ENCODE measurements around the gene ALDH7A1. TPM values are rescaled to one million over a fixed set of nuclear protein-coding genes. Genes with fewer than 3 reads are reported as not detected.

The ALDH7A1 gene
- total RNA-seq, 1 donor from 2014 or later: 63.6 TPM

DNA sequence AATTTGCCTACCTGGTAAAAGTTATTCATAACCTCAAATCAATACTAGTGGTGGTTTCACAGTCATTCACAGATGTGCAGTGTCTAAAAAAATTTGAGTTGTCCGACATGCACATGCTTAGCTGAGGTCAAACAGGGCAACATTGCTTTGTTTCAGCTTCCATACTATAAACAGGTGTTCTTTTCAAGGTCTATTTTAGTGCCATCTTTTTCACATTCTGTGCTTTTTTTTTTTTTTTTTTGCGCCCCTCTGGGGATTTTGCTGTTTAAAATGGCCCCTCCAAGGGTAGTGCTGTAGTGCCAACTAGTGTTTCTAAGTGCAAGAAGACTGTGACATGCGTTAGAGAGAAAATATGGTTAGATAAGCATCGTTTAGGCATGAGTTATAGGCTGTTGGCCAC is 20.3 kb upstream of the ALDH7A1 start:
- TF ChIP-seq POLR2AphosphoS5 (IDR thresholded peaks at IDR 0.05; ENCODE audit: insufficient read depth in 1 of 2, low read depth in 1 of 2) (no peak), POLR2A (IDR thresholded peaks at IDR 0.05) (no peak)
- TF ChIP-seq, protein P1, sequence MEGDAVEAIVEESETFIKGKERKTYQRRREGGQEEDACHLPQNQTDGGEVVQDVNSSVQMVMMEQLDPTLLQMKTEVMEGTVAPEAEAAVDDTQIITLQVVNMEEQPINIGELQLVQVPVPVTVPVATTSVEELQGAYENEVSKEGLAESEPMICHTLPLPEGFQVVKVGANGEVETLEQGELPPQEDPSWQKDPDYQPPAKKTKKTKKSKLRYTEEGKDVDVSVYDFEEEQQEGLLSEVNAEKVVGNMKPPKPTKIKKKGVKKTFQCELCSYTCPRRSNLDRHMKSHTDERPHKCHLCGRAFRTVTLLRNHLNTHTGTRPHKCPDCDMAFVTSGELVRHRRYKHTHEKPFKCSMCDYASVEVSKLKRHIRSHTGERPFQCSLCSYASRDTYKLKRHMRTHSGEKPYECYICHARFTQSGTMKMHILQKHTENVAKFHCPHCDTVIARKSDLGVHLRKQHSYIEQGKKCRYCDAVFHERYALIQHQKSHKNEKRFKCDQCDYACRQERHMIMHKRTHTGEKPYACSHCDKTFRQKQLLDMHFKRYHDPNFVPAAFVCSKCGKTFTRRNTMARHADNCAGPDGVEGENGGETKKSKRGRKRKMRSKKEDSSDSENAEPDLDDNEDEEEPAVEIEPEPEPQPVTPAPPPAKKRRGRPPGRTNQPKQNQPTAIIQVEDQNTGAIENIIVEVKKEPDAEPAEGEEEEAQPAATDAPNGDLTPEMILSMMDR (IDR thresholded peaks at IDR 0.05): no peak
- Histone ChIP-seq H3K36me3 (peaks cover 0 to 36% of the 10 kb centered on the region in 2 donors), H3K27me3 (no peaks in the 10 kb centered on the region)

DNA sequence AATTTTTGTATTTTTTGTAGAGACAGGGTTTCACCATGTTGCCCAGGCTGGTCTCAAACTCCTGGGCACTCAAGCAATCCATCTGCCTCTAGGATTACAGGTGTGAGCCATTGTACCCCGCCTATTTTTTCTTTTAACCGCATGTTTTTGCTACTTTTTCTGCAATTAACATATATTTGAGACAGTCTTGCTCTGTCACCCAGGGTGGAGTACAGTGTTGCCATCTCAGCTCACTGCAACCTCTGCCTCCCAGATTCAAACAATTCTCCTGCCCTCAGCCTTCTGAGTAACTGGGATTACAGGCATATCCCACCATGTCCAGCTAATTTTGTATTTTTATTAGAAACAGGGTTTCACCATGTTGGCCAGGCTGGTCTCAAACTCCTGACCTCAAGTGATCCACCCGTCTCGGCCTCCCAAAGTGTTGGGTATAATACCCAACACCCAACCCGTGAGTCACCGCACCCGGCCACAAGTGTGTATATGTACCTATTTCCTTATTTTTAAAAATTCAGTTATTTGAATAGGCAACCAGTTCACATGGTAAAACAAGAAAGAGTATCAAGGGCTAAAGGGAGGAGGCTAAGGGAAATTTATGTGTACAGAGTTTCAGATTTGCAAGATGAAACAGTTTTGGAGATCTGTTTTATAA is 19.0 kb upstream of the ALDH7A1 start:
- Histone ChIP-seq H3K27ac (no peak overlapping the region), H3K9me3 (no peaks in the 10 kb centered on the region), H3K4me1 (no peaks in the 10 kb centered on the region), H3K36me3 (peaks cover 0 to 32% of the 10 kb centered on the region in 2 donors), H3K27me3 (no peaks in the 10 kb centered on the region), H3K4me3 (no peak overlapping the region)
- no peak for DNase-seq (ENCODE audit: extremely low spot score in 2 of 2)
- intact Hi-C loops (cut with DNase I): no loop called here
- no peak for TF ChIP-seq POLR2AphosphoS5 (IDR thresholded peaks at IDR 0.05; ENCODE audit: insufficient read depth in 1 of 2, low read depth in 1 of 2)
- TF ChIP-seq POLR2A (IDR thresholded peaks at IDR 0.05): no peak
- TF ChIP-seq, protein P1 (IDR thresholded peaks at IDR 0.05): no peak

More for the DNA sequence above, 20.3 kb upstream of the ALDH7A1 start:
- no peak overlapping the region for H3K4me3 ChIP-seq
- no peak for DNase-seq (ENCODE audit: extremely low spot score in 2 of 2)
- no peaks in the 10 kb centered on the region for H3K9me3 ChIP-seq
- intact Hi-C loops (cut with DNase I): no loop called here
- no peaks in the 10 kb centered on the region for H3K4me1 ChIP-seq
- no peak overlapping the region for H3K27ac ChIP-seq

GRCh38 chr5:126610616-126611015 is 15.6 kb upstream of the ALDH7A1 start:
- Histone ChIP-seq H3K36me3 (peaks cover 0 to 26% of the 10 kb centered on the region in 2 donors), H3K4me1 (peaks cover 13% of the 10 kb centered on the region), H3K9me3 (no peaks in the 10 kb centered on the region), H3K4me3 (no peak overlapping the region), H3K27me3 (no peaks in the 10 kb centered on the region), H3K27ac (no peak overlapping the region)
- DNase-seq (ENCODE audit: extremely low spot score in 2 of 2): no peak
- intact Hi-C loops (cut with DNase I): no loop called here
- TF ChIP-seq, protein P1 (IDR thresholded peaks at IDR 0.05): no peak
- TF ChIP-seq POLR2A (IDR thresholded peaks at IDR 0.05) (no peak), POLR2AphosphoS5 (IDR thresholded peaks at IDR 0.05; ENCODE audit: insufficient read depth in 1 of 2, low read depth in 1 of 2) (no peak)

DNA sequence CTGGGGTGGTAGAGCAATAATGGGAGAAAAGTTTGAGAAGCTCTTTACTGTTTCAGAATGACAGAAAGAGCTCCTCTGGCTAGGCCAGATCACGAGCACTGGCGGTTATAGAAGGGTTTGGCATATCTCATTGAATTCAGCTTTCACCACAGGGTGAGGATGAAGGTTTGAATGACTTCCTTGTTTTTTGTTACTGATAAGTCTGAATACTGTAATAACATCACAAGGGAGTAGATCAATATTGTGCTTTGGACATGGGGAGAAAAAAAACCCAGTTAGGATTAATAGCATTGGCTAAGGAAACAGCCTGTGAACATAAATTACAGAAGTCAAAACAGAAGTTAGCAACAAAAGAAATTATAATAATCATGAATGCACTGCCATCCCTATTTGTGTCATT is 15.1 kb upstream of the ALDH7A1 start:
- no peak overlapping the region for H3K4me3 ChIP-seq
- H3K9me3 ChIP-seq: no peaks in the 10 kb centered on the region
- H3K36me3 ChIP-seq: peaks cover 0 to 30% of the 10 kb centered on the region in 2 donors
- no peak for DNase-seq (ENCODE audit: extremely low spot score in 2 of 2)
- no peak for TF ChIP-seq POLR2AphosphoS5 (IDR thresholded peaks at IDR 0.05; ENCODE audit: insufficient read depth in 1 of 2, low read depth in 1 of 2)
- no peak for TF ChIP-seq POLR2A (IDR thresholded peaks at IDR 0.05)
- TF ChIP-seq, protein P1 (IDR thresholded peaks at IDR 0.05): no peak
- peaks cover 17% of the 10 kb centered on the region for H3K4me1 ChIP-seq
- no peak overlapping the region for H3K27ac ChIP-seq
- no peaks in the 10 kb centered on the region for H3K27me3 ChIP-seq
- intact Hi-C loops (cut with DNase I): no loop called here

DNA sequence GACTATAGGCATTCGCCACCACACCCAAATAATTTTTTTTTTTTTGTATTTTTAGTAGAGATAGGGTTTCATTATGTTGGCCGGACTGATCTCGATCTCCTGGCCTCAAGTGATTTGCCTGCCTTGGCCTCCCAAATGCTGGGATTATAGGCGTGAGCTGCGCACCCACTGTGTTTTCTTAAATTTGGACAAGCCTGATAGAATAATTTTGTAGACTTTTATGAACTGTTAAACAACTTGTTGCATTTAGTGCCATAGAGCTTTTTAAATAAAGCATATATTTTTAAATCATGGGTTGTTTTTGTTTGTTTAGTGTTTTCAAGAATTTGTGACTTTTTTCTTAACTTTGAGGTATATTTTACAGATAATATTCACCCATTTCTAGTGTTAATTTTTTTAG is 10.5 kb upstream of the ALDH7A1 start:
- intact Hi-C loops (cut with DNase I): no loop called here
- Histone ChIP-seq H3K27me3 (no peaks in the 10 kb centered on the region), H3K4me3 (no peak overlapping the region), H3K36me3 (peaks cover 0 to 38% of the 10 kb centered on the region in 2 donors), H3K4me1 (peaks cover 54% of the 10 kb centered on the region), H3K27ac (no peak overlapping the region), H3K9me3 (no peaks in the 10 kb centered on the region)
- no peak for TF ChIP-seq POLR2A (IDR thresholded peaks at IDR 0.05)
- DNase-seq (ENCODE audit: extremely low spot score in 2 of 2): no peak

Data from vagina (tissue), 2 donors.